HEK293T (cell line): Measurements from ENCODE around the gene TCAP.

Experiments
- CTCF ChIA-PET: fragments of 350-600 bp; formaldehyde crosslinking; extraction: SDS; loops from one replicate; lab custom pipeline; 2021; ENCODE audit warnings: antibody characterized with exemption, inconsistent platforms; lab: Yijun Ruan, JAX
- POLR2A ChIA-PET: fragments of 350-600 bp; formaldehyde crosslinking; extraction: SDS; loops from one replicate; lab custom pipeline; 2020; ENCODE audit warnings: antibody characterized with exemption, inconsistent platforms; lab: Yijun Ruan, JAX
- DNase-seq: peaks from one replicate; pipeline ENCODE4 v3.0.0; 2012; ENCODE audit warnings: mixed read lengths; ENCODE audit errors: extremely low spot score
- ARNT ChIP-seq: fragments of 450-650 bp; IDR thresholded peaks from 2 replicates; pipeline ENCODE4 v1.6.1; 2017; ENCODE audit warnings: mild to moderate bottlenecking
- BHLHE40 ChIP-seq: fragments of 450-650 bp; IDR thresholded peaks from 2 replicates; pipeline ENCODE4 v1.6.1; 2016; ENCODE audit warnings: mild to moderate bottlenecking, moderate library complexity, borderline replicate concordance
- CTBP1 ChIP-seq: fragments of 450-650 bp; IDR thresholded peaks from 2 replicates; pipeline ENCODE4 v1.6.1; 2016; ENCODE audit warnings: borderline replicate concordance
- ELF4 ChIP-seq: fragments of 450-650 bp; IDR thresholded peaks from 2 replicates; pipeline ENCODE4 v1.6.1; 2017; ENCODE audit warnings: antibody characterized with exemption
- FOXA1 ChIP-seq: fragments of 450-650 bp; IDR thresholded peaks from 2 replicates; pipeline ENCODE4 v1.6.1; 2016; ENCODE audit warnings: mild to moderate bottlenecking
- FOXK2 ChIP-seq: fragments of 450-650 bp; IDR thresholded peaks from 2 replicates; pipeline ENCODE4 v1.6.1; 2016; ENCODE audit warnings: mild to moderate bottlenecking
- FOXM1 ChIP-seq: fragments of 450-650 bp; IDR thresholded peaks from 2 replicates; pipeline ENCODE4 v1.6.1; 2017; ENCODE audit warnings: mild to moderate bottlenecking, borderline replicate concordance
- HDGF ChIP-seq: fragments of 450-650 bp; IDR thresholded peaks from 2 replicates; pipeline ENCODE4 v1.6.1; 2017; ENCODE audit warnings: antibody characterized with exemption, borderline replicate concordance
- L3MBTL2 ChIP-seq: fragments of 450-650 bp; conservative IDR thresholded peaks from 2 replicates; pipeline ENCODE4 v1.6.1; 2016; ENCODE audit warnings: mild to moderate bottlenecking
- LEF1 ChIP-seq: fragments of 450-650 bp; IDR thresholded peaks from 2 replicates; pipeline ENCODE4 v1.6.1; 2017; ENCODE audit warnings: mild to moderate bottlenecking, borderline replicate concordance
- NFRKB ChIP-seq: fragments of 450-650 bp; IDR thresholded peaks from 2 replicates; pipeline ENCODE4 v1.6.1; 2016; ENCODE audit warnings: mild to moderate bottlenecking, moderate library complexity
- SP1 ChIP-seq: fragments of 450-650 bp; IDR thresholded peaks from 2 replicates; pipeline ENCODE4 v1.6.1; 2017
- SUZ12 ChIP-seq: fragments of 450-650 bp; IDR thresholded peaks from 2 replicates; pipeline ENCODE4 v1.6.1; 2016; ENCODE audit warnings: mild to moderate bottlenecking
- TARDBP ChIP-seq: fragments of 450-650 bp; IDR thresholded peaks from 2 replicates; pipeline ENCODE4 v1.6.1; 2016
- ZNF384 ChIP-seq: fragments of 450-650 bp; IDR thresholded peaks from 2 replicates; pipeline ENCODE4 v1.6.1; 2016
- TF ChIP-seq, protein P1 (sequence below): fragments of 450-650 bp; IDR thresholded peaks from 2 replicates; pipeline ENCODE4 v1.6.1; 2016

The TCAP gene

DNA sequence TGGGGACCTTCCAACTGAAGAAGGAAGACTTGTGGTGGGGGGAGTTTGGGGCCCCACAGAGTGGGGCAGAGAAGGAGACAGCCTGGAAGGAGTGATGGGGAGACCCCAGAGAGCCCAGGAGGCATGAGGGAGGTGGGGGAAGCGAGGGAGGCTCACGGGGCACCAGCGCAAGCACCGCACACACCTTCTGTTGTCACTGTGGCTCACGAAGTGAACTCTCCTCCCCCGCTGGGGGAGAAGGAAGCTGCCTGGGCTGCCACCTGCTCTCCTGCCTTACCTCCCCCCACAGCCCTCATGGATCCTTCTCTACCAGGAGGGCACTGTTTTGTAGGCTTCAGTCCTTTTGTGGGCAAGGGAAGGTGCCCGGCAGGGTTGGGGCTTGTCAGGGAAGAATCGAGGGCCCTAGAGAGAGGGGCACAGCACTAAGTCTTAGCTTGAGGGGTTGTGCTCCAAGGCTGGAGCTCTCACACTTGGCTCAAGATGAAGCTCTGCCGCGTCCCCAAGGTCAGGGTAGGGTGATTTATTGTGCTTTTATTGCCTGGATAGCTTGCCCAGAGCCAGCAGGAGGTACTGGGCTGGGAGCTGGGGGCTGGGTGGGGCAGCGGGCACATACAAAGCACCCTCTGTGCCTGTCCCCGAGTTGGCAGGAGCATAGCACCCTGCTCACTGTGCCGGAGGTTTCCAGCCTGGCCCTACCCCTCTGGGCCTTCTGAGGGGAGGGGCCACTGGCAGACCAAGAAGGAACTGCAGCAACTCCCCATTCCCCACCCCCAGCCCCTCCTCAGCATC is 32.8 kb upstream of the TCAP start:
- TF ChIP-seq SP1 (no peak), TARDBP (no peak), ZNF384 (no peak), FOXM1 (no peak), ARNT (no peak)
- TF ChIP-seq, protein P1, sequence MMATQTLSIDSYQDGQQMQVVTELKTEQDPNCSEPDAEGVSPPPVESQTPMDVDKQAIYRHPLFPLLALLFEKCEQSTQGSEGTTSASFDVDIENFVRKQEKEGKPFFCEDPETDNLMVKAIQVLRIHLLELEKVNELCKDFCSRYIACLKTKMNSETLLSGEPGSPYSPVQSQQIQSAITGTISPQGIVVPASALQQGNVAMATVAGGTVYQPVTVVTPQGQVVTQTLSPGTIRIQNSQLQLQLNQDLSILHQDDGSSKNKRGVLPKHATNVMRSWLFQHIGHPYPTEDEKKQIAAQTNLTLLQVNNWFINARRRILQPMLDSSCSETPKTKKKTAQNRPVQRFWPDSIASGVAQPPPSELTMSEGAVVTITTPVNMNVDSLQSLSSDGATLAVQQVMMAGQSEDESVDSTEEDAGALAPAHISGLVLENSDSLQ = peak; percentile 37; the same call in 1 of the 2 replicates
- POLR2A ChIA-PET = interaction anchor here (1.3 kb wide), 1 partner anchor 13 kb away, joined by 3 read pairs; no protein-coding TSS in a partner anchor
- CTCF ChIA-PET = interaction anchor here (0.6 to 5.5 kb wide), 4 partner anchors 10 to 28 kb away, joined by 3 to 80 read pairs (median 6); no protein-coding TSS in a partner anchor
- no peak for DNase-seq

DNA sequence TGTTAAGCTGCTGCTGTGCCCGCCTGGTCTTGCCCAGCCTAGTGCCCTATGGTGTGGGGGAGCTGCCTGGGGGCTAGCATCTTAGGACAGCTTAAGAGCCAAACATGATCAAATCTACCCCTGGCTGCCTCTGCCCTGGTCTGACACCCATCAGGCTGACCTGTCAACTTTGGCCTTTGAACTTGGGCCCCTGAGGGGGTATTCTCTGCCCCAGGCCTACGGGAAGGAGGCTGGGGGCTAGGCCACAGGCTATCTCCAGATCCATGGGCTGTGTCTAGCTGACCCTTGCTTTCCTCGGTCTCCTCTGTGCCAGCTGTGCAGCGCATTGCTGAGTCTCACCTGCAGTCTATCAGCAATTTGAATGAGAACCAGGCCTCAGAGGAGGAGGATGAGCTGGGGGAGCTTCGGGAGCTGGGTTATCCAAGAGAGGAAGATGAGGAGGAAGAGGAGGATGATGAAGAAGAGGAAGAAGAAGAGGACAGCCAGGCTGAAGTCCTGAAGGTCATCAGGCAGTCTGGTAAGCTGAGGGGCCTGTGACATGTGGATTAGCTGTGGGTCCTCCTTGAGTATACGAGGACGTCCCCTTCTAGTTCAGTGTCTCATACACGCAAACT is 31.5 kb upstream of the TCAP start:
- POLR2A ChIA-PET = interaction anchor here (1.2 to 1.3 kb wide), 2 partner anchors 10 to 15 kb away, joined by 3 read pairs; no protein-coding TSS in a partner anchor
- no peak for DNase-seq
- no peak for TF ChIP-seq SP1
- no peak for TF ChIP-seq BHLHE40
- TF ChIP-seq, protein P1 = no peak
- TF ChIP-seq ELF4 = no peak
- TF ChIP-seq FOXM1 = no peak
- no peak for TF ChIP-seq CTBP1
- no peak for TF ChIP-seq HDGF
- TF ChIP-seq NFRKB = no peak
- no peak for TF ChIP-seq SUZ12
- no peak for TF ChIP-seq ZNF384
- TF ChIP-seq LEF1 = no peak
- TF ChIP-seq TARDBP = no peak
- no peak for TF ChIP-seq L3MBTL2
- no peak for TF ChIP-seq FOXK2
- no peak for TF ChIP-seq FOXA1
- no peak for TF ChIP-seq ARNT
- CTCF ChIA-PET = interaction anchor here (0.7 to 5.5 kb wide), 5 partner anchors 10 to 35 kb away, joined by 3 to 80 read pairs (median 5); no protein-coding TSS in a partner anchor

DNA sequence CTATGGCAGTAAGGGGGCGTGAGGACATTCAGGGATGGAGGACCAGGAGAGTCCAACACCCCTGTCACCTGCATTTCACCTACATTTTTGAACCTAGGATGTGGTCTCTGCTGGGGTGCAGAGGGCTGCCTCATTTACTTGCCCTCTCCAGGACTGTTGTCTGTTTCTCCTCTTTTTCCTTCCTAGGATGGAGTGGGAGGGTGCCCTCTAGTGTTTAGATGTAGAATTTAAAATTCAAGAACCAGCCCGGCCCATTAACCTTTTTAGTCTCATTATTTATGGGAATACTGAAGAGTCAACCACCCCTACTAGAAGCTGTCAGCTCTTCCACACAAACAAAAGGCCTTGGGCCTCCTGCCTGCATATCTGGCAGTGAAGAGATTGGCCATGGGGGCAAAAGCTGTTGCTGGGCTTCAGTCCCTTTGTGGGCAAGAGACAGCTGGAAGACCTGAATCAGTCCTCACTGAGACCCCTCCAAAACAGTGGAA is 30.7 kb upstream of the TCAP start:
- TF ChIP-seq ELF4 (no peak), ZNF384 (no peak), FOXK2 (no peak), NFRKB (no peak), LEF1 (no peak), HDGF (no peak), FOXM1 (no peak), ARNT (no peak), BHLHE40 (no peak), SP1 (no peak), FOXA1 (no peak)
- CTCF ChIA-PET = interaction anchor here (0.6 to 5.5 kb wide), 7 partner anchors 11 to 242 kb away, joined by 3 to 80 read pairs (median 4); no protein-coding TSS in a partner anchor
- POLR2A ChIA-PET = interaction anchor here (1.2 kb wide), 1 partner anchor 11 kb away, joined by 3 read pairs; no protein-coding TSS in a partner anchor
- peak; percentile 38 for DNase-seq

DNA sequence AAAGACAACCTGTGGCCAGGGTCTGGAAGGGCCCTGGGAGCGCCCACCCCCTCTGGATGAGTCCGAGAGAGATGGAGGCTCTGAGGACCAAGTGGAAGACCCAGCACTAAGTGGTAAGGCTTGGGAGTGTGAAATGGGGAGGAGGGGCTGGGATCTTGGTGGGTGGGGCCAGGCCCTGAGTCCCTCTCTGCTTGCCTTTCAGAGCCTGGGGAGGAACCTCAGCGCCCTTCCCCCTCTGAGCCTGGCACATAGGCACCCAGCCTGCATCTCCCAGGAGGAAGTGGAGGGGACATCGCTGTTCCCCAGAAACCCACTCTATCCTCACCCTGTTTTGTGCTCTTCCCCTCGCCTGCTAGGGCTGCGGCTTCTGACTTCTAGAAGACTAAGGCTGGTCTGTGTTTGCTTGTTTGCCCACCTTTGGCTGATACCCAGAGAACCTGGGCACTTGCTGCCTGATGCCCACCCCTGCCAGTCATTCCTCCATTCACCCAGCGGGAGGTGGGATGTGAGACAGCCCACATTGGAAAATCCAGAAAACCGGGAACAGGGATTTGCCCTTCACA is 29.5 kb upstream of the TCAP start:
- CTCF ChIA-PET = interaction anchor here (0.6 to 5.5 kb wide), 6 partner anchors 13 to 536 kb away, joined by 3 to 80 read pairs (median 4); no protein-coding TSS in a partner anchor
- TF ChIP-seq ARNT (no peak), NFRKB (no peak), SP1 (no peak), FOXM1 (no peak), FOXA1 (no peak), FOXK2 (no peak), SUZ12 (no peak), CTBP1 (no peak), L3MBTL2 (no peak), BHLHE40 (no peak), TARDBP (no peak)
- DNase-seq = no peak
- POLR2A ChIA-PET = interaction anchor here (2.2 kb wide), 1 partner anchor 46 kb away, joined by 6 read pairs; no protein-coding TSS in a partner anchor

DNA sequence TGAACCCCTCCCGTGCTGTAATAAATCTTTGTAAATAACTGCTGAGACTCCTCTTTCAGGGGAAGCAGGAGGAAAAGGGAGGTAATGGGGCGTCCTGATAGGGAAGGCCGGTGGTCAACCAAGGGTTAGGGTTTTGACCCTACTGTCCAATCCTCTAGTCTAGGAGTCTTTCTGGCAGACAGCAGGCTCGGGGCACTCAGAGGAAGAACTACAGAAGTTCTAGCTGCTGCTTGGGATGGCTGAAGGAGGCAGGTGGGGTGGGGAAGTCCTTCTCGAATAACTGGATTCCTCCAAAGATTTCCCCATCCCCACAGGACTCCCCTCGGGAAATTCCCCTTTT is 28.6 kb upstream of the TCAP start:
- POLR2A ChIA-PET = interaction anchor here (0.7 to 3.1 kb wide), 8 partner anchors 8 to 330 kb away, joined by 3 to 11 read pairs (median 5); no protein-coding TSS in a partner anchor

More for the DNA sequence above, 28.6 kb upstream of the TCAP start:
- no peak for TF ChIP-seq FOXM1
- TF ChIP-seq FOXA1 = no peak
- TF ChIP-seq, protein P1 = no peak
- TF ChIP-seq LEF1 = no peak
- no peak for TF ChIP-seq ARNT
- no peak for TF ChIP-seq HDGF
- TF ChIP-seq BHLHE40 = no peak
- no peak for TF ChIP-seq NFRKB
- TF ChIP-seq ELF4 = no peak
- no peak for TF ChIP-seq L3MBTL2
- TF ChIP-seq TARDBP = no peak
- TF ChIP-seq CTBP1 = no peak
- TF ChIP-seq FOXK2 = no peak
- TF ChIP-seq SP1 = no peak
- TF ChIP-seq SUZ12 = no peak
- no peak for TF ChIP-seq ZNF384
- DNase-seq = no peak
- CTCF ChIA-PET = interaction anchor here (1.9 to 2.2 kb wide), 2 partner anchors 14 to 17 kb away, joined by 9 to 16 read pairs; no protein-coding TSS in a partner anchor
